NCI-H226 (cell line): ENCODE results near the gene GCDH.

Experiments used
- DNase-seq: peaks from one replicate; pipeline ENCODE4 v3.0.0-alpha.2; 2015

Gene GCDH

GRCh38 chr19:12943437-12944044 is 52.6 kb downstream of the GCDH start:
- no peak for DNase-seq

DNA sequence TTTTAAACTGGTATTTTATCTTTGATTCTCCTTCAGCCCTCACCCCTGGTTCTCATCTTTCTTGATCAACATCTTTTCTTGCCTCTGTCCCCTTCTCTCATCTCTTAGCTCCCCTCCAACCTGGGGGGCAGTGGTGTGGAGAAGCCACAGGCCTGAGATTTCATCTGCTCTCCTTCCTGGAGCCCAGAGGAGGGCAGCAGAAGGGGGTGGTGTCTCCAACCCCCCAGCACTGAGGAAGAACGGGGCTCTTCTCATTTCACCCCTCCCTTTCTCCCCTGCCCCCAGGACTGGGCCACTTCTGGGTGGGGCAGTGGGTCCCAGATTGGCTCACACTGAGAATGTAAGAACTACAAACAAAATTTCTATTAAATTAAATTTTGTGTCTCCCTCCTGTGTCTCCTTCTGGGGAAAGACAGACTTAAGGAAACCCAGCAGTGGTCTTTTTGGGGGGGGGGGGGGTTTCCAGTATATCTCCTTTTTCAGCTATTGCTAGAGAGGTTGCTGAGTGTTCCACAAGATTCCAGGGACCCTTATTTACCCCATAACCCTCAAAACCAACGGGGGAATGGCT is 53.2 kb downstream of the GCDH start:
- no peak for DNase-seq

DNA sequence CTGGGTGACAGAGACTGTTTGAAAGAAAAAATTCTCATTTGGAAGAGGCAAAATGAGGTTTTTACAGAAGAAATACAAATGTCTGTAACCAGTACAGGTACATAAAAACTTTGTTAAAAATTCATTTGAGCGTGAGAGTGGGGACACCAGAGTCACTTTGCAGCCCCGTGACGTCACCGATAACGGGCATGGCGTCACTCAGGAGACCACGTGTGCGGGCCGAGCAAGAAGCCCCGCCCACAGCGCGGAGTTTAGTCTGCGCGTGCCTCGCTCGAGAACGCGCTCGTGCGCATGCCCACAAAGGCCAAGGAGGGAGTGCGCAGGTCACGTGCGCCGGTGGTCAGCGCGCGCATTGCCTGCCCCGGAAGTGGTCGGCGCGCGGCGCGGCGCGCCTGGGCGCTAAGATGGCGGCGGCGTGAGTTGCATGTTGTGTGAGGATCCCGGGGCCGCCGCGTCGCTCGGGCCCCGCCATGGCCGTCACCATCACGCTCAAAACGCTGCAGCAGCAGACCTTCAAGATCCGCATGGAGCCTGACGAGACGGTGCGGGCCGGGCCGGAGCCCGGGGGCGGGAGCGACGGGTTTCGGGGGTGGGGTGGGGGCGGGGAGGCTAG is 54.6 kb downstream of the GCDH start, which contains the start of gene RAD23A:
RAD23A (plus strand) TSS at position 384 of the 613 bp plus-strand sequence; CDS start at position 471, 87 bp downstream.
- peak; percentile 92 for DNase-seq

DNA sequence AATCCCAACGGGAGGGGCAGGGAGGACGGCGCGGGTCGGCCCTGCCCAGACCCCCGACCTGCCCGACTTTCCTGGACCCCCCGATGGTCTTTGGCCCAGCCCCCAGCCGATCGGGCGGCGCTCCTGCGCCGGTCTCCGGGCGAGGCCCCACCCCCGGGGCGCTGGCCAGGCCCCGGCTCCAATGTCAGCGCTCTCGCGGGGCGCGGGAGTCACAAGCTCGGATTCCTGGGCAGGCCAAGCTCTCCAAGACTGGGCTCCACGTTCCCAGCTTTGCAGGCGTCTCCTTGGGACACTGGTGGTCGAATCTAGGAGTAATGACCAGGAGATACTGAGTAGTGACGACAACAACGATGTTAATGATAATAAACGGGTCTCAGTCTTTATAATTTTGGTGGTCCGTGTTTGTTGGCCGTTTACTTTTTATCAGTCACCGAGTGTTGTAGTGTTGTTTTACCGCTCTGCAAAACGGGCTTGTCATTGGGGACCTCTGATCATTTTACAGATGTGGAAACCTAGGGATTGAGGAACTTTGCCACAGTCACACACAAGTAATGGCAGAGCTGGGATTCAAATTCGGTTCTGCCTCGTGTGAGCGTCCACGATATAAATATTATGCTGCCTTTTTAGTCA is 55.2 kb downstream of the GCDH start:
- DNase-seq: peak; percentile 78

DNA sequence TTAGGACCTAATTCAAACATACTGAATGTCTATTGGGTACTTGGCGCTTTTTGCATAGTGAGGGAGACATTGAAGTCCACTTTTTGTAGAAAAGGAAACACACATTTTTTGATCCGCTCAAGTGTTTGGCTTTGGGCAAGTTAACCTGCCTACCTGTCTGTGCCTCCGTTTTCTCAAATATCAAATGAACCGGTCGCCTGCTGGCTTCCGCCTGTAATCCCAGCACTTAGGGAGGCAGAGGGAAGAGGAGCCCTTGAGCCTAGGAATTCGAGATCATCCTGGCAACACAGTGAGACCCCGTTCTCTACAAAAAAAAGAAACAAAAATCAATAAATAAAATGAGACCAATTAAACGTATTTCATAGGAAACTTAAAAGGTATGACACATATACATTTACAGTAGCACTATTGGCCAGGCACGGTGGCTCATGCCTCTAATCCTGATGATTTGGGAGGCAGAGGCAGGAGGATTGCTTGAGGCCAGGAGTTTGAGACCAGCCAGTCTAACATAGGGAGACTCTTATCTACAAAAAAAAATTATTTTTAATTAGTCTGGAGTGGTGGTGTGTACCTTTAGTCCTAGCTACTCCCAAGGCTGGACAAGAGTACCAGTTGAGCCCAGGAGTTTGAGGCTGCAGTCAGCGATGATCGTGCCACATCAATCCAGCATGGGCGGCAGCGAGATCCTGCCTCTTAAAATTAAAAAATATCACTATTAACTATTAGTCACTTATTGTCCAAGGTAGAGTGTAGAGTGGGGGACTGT is 56.0 kb downstream of the GCDH start:
- DNase-seq: no peak

- no peak for DNase-seq
Observed at GRCh38 chr19:12947702-12948611, 57.0 kb downstream of the GCDH start.

DNA sequence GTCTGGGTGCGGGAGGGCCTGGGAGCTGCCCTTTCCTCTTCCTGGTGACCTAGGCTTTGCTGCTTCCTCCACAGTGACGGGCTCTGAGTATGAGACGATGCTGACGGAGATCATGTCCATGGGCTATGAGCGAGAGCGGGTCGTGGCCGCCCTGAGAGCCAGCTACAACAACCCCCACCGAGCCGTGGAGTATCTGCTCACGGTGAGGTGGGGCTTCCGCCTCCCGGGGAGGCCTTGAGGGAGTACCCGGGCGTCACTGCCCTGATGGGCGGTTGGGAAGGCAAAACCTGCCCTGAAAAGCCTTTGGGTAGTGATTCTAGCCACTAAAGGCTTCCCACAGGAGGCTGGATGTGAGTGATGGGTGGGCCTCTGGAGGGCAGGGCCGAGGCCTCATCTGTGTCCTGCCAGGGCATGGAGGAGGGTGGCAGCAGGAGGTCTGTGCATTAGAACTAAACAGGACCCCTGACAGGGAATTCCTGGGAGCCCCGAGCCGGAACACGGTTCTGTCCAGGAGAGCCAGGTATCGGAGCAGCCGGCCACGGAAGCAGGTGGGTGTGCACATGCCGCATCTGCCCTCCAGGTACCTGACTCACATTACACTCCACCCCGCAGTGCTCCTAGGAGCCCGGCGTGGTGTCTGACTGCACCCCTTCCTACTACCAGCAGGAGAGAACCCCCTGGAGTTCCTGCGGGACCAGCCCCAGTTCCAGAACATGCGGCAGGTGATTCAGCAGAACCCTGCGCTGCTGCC is 57.8 kb downstream of the GCDH start:
- DNase-seq: no peak
